Stimulated activated CD8-positive, alpha-beta memory T cell treated with anti-CD3 and anti-CD28 coated beads, Interleukin-4, amount 100 ng/mL, for 1 hour (primary cell): ENCODE measurements around the gene TMEM207.

ENCODE experiments used
- DNase-seq, 2 donors: peaks; one replicate each; pipeline ENCODE4 v3.0.0-alpha.2; 2020; ENCODE audit warnings: low read depth in 2 of 2, low spot score in 1 of 2

The TMEM207 gene

DNA sequence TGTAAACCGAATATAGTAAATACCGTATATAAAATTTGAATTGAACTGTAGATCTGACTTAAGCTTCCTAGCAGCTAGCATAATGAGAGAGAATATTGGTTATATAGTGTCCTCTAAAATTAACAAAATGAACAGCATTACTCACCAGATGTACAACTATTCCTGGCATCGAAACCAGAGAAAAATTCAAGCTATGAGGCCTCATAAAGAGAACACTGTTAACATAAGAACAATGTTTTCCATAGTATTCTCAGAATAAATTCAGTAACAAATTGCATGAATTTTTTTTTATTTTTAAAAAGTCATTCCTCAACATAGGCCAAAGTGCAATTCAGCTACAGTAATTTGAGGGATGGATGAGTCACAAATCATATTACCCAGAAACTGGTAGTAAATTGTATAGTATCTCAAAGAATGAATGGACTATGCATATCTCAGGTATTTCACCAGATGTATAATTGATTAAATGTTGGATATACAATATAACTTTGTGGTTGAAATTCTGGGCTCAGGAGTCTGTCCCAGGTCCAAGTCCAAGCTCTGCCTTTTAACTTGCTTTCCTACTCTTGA, 5.0 kb downstream of the TMEM207 start:
- no peak for DNase-seq

DNA sequence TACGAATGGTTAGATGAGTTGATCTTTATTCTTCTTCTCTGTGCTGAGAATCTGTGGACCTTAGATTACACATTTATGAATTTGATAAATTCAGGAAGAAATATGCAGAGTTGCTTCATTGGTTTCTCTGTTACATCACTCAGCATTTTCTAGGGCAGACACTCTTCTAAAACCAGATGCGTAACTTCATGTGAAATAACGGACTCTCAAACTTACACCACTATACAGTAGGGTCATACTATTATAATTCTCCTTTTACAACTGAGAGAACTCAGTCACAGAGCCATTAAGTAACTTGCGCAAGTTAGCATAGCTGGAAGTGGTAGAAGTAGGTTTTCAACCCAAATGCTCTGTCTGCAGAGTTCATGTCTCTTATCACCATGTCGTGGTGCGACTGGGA, 5.7 kb downstream of the TMEM207 start:
- no peak for DNase-seq

DNA sequence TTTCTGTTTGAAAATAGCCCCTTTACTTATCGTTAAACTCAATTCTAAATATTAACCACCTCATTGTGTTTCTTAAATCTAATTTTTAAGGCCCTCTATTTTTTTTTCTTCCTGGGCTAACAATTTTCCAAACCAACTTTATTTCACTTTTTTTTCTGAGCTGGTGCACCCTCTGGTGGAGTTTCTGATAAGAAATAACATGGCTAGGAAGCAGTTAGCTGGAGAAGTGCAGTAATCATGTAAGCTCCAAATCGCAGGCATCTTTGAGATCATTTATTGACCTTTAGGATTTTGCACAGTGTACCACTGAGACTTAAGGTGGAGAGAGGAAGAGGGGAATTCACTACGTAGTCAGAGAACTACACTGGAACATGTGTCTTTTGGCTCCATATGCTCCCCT, 6.4 kb downstream of the TMEM207 start:
- no peak for DNase-seq

DNA sequence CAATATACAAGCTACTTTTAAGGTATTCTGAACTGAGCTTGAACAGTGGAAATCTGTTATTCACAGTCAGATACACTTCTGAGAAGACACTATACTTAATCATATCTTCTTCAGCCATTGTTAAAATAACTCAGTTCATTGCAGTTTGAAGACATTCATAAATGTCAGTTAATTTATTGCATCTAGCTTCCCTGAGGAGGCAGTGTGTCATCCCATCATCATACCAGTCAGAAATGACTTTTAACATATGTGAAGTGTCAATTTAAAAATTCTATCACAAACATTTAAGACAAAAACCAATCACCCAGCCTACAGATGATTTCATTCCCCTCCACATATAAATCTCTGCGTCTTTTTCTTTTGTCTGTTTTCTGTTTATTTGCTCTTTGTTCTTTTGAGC, 7.5 kb downstream of the TMEM207 start:
- DNase-seq = no peak

DNA sequence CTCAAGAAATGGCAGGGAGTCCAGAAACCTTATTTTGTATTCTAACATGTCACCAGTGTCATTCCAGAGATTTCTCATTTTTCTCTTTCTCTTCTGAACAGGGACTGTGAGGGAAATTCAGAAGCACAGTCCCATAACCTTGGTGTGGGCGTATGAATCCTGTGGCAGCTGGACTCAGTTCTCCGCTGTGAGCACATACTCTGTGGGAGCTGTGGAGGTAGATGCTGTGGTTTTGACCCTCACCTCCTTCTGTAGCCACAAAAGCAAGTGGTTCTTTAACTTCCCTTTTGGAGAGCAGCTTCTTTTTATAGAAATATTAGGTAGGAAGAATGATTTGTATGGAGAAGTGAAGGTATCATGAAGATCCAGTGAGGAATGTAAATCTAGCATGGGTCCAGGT, 13.4 kb downstream of the TMEM207 start:
- DNase-seq = no peak

DNA sequence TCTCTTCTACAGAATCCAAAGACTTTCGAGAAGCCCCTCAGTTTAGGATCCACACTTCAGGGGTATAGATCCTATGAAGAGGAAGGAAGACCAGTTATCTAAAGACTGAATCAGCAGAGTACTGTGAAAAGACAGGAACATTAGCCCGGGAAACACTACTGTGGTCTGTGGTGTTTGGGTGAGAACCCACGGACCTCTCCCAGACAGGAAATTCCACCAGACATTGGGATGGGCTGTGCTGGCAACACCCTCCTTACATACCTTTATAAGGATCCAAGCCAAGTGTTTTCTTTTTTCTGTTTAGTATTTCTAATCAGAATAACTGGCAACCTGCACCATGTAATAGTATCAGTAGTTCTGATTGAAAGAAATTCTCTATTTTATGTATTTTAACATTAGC, 14.1 kb downstream of the TMEM207 start:
- DNase-seq = no peak

DNA sequence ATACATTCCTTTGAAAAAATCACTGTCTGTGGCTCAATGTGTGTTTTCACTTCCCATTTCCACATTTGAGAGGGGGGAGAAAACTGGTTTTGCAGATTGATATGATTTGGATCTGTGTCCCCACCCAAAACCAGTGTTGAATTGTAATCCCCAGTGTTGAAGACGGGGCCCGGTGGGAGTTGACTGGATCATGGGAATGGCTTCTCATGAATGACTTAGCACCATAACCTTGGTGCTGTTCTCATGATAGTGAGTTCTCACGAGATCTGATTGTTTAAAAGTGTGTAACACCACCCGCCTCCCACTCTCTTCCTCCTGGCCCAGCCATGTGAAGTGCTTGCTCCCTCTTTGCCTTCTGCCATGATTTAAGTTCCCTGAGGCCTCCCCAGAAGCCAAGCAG, 16.1 kb downstream of the TMEM207 start:
- no peak for DNase-seq

DNA sequence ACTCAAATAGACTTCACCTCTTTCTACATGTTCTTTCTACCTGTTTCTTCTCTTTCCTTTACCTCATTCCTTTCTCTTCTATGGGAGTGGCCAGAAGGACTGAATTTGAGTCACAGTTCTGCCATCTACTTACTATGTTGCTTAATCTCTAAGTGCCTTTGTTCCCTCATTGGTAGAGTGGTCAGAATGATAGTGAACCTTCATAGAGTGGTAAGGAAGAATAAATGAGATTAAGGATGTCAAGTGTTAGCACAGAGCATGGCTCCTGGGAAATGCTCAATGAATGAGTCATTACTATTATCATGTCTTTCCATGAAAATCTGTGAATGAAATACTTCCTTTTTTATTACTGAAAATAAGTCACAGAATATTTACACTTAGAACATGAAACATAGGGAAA, 17.5 kb downstream of the TMEM207 start:
- DNase-seq = no peak

DNA sequence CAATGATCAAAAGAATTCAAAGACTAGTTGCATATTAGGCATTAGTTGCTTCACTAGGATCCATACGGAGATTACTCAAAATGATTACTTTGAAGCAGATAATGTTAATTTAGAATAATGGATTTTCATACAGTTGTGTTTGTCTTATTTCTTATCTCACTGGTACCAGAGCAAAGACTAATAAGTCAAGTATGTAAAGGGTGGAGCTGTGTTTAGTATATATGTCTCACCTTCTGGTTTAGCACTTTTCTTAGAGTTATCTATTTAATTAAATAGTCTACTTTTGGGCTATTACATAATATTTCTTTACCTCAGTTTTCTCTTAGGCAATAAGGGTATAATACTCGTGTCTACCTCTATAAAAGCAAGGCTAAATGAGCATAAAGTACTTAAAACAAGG, 18.8 kb downstream of the TMEM207 start:
- no peak for DNase-seq

DNA sequence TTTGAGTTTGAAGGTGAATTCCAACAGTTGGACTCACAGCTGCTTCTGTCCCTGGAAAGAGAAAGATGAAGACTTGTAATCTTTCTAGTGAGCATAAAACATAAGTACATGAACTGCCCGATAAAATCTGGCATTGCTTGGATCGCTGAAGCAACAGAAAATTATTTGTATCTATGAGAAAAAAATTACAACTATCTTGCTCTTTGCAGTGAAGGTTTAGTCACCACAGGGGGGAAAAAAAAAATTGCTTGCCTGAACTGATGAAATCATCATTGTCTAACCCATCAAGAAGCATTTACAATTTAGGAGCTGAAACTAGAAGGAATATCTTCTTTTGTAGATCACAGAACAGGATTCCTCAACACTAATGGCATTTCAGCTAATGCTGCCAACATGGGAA, 20.0 kb downstream of the TMEM207 start:
- DNase-seq = no peak

DNA sequence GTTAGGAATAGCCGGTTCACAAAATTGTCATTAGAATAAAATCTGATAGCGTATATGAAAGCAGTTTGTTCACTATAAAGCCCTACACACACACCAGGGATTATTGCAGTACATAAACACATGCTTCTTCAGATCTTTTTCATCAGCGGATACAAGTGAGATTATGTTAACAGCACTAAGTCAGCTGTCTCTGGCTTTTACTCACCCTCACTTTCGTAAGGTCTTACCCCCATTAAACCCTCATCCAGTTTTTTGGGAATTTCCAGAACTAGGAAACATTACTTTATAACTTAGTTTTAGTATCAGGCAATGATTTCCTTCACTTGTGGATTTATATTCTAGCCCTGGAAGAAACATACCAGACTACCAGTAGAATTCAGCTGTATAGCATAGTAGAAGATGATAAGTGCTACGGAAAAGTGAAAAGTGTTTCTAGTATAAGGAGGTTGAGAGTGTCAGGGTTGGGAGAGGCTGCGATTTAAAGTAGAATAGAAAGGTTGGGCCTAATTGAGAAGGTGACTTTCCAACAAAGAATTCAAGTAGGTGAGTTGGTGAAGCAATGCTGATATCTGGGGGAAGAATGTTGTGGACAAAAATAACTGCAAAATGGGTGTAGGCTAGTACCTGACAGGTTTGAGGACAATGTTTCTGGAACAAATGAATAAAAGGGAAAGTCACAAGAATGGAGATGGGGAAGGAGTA, 22.7 kb downstream of the TMEM207 start:
- no peak for DNase-seq

DNA sequence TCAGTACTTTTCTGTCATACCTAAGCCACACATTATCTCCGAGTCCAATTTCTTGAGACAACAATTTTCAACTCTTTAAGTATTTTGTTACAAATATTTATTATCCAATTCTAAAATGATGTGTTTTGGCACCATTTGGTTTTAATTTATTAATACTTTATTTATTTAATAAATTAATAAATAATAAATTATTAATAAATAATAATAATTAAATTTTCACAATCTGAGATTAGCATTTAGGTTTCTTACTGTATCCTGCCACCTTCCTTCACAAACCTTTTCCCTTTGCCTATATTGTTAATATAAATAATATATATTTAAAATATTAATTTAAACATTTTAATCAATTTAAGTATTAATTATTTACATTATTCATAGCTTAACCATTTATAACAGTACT, 23.9 kb downstream of the TMEM207 start:
- no peak for DNase-seq

DNA sequence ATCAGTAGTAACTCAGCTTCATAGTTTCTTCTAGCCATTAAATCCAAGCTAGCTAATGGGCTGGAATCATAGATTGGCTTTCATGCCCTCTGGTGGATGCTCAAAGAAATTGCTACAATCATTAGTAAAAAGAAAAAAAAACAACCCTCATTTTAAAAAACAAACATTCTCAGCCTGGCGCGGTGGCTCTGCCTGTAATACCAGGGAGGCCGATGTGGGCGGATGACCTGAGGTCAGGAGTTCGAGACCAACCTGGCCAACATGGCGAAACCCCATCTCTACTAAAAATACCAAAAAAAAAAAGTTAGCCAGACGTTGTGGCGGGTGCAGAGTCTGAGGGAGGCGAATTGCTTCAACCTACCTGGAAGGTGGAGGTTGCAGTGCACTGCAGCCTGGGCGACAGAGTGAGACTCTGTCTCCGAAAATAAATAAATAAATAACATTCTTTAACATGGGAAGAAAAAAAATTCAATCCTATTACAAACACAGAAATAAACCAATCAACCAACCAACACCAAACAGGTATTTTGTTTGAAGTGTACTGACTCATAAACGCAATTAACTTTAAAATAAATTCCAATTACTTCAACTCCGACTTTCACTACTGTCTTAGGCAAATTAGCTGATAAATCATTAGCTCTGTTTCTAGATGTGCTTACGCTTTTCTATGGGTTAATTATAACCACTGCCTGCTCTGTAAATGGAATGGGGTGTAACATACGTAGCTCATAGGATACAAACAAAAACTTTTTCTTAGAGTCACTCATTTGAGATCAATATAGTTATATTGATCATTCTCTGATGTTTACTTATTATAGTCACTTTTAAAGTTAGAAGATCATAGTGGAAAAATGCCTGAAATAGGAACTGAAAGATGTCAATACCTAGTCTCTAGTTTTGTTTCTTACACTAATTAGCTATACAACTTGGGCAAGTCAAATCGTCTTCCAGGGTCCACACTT, 24.9 kb downstream of the TMEM207 start:
- no peak for DNase-seq

DNA sequence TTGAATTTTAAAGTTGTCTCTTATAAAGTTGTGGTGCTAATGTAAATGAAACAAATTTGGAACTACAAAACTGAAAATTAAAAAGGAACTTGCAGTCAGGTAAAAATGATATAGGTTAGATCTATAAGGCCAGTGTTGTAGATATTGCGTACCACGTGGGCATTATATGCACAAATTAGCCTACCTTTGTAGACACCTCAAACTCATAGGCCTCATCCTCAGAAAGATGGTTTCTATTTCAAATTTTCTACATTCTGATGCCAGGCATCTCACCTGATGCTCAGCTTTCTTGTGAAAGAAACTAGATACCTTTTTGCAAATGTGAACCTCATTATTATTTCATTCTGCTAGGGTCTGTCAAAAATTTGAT, 25.6 kb downstream of the TMEM207 start:
- DNase-seq = no peak

DNA sequence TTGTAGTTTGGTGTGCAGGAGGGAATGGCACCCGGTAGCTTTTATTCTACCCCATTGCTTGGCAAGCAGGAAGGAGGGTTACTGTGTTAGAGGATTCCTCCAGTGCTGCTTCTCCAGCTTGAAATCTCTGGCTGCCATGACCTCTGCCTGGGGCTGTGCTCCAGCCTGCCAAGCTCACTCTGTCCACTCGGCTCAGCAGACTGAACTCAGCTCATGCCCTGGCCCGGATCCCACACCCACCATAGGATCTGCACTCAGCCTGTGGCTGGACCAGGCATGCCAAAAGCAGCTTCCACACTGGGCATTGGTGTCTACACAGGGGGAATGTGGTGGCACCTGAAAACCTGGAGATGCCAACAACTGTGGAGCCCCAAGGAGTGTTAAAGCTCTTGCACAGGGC, 35.4 kb downstream of the TMEM207 start:
- DNase-seq = no peak

DNA sequence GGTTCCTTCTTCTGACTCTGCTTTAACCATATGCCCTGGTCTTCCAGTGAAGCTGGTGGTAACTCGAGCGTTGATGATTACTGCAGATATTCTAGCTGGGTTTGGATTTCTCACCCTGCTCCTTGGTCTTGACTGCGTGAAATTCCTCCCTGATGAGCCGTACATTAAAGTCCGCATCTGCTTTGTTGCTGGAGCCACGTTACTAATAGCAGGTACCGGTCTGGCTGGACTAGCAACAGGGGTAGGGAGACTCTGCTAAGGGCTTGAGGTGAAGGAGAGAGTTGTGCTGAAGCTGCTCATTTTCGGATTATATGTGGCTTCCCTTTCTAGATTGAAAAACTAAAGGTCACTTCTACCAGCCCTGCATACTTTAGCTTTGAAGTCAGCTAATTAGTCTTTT, 45.0 kb downstream of the TMEM207 start:
- no peak for DNase-seq

DNA sequence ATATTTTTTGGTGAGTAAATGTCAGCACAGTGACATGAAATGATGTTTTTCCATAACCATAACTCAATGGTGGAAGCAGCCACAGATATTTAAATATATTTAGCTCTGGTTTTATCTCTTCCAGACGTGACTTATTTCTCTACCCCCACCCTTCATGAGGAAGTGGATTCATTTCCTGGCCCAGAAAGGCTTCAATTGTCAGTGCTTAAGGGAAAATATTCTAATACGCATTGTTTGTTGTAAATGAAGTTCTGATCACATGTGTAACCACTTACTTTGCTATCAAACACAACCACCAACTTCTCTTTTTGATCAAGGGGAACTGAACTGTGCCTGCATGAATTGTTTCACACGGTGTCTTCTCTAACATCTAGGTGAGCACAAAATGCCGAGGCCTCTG, 47.7 kb downstream of the TMEM207 start:
- no peak for DNase-seq

DNA sequence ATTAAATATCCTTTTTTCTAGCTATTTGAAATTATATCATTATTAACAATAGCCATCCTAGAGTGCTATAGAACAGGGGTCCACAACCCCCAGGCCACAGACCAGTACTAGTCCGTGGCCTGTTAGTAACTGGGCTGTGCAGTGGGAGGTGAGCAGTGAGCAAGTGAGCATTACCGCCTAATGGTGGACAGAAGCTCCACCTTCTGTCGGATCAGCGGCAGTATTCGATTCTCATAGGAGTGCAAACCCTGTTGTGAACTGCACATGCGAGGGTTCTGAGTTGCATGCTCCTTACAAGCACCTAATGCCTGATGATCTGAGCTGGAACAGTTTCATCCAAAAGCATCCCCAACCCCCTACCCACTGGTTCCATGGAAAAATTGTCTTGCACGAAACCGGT, 50.0 kb downstream of the TMEM207 start:
- DNase-seq = no peak

DNA sequence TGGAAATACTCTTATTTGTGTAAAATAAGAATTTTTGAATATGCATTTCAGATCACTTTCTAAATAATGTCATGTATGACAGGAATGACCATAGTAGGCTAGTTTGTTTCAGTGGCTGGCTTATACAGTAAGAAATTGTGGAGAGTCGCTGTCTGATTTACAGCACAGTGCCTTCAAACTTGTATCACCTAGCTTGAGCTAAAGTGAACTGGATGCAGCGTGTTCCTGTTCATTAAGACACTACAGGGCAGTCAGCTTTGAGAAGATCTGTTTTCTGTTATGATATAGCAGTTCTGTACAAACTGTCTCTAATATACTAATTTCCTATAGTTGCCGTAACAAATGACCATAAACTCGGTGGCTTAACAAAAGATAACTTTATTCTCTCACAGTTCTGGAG, 51.8 kb downstream of the TMEM207 start:
- no peak for DNase-seq

DNA sequence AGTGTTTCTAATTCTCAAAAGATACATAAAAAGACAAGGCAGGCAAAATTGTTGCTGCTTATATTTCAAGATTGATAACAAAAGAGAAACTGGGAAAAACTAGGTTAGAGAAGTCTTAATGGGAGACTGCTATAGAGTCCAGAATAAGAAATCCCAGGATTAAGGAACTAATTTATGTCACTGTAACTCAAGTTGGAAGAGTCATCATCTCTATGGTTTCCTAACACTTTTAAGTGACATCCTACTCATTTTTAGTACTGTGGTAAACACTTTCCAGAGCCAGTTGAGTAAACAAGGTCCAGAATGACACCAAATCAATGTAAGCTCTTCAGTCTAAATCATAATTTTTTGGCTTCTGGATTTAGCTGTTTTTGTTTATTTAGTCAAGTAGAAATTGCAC, 53.7 kb downstream of the TMEM207 start:
- no peak for DNase-seq

DNA sequence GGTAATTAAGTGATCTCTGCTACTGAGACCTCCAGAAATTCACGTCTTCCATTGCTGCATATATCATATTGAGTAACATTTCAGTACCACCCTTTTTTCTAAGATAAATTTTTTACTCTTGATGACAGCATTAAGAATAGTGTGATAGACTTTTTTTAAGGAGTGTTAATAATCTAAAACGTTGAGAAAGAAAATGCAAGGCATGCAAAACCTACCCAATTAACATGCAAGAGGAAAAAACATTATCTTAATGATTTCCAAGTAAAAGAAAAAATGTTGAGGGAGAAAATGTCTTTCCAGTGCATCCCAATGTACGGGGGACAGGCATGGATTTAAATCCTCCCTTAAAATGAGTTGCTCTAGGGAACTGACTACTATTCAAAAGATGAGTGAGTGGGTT, 61.0 kb downstream of the TMEM207 start:
- no peak for DNase-seq

DNA sequence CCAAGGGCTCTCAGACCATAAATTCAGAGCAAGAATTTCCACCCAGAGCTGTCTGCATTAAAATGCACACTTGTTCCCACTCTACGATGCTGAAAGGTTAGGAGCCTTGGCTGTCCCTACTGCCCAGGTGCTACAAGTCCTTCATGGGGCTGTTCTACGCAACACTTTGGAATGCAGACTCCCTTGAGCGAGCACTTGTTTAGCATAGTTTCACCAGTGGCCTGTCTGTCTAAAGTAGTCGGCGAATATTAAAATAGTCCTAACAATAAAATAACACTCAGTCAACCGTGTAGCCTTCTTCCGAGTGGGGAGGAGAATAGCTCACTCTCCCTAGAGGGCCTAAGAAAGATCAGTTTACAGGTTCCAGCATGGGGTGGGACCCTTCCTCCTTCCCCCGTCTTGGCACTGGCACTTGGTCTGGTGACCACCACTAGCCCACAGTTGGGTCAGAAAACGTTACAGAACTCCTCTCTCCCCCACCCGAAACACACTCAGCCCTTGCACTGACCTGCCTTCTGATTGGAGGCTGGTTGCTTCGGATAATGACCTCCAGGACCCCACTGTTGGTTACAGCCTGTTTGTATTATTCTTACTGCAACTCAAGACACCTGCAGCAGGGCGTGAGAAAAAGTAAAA, 62.0 kb downstream of the TMEM207 start, which contains the start of gene CLDN16:
TSS of gene CLDN16 (plus strand) at position 586 of the 636 bp plus-strand sequence. CDS start 167 bp downstream, outside the sequence.
- no peak for DNase-seq
